HEK293 (cell line): Measurements from ENCODE around the gene EIF5A2.
A peak's percentile ranks its signal among the peaks of the same experiment; 100 is the strongest.

Experiments
- CTCF ChIA-PET: fragments of 350-600 bp; formaldehyde crosslinking; extraction: SDS; loops from one replicate; lab custom pipeline; 2021; ENCODE audit warnings: antibody characterized with exemption; lab: Yijun Ruan, JAX
- POLR2A ChIA-PET: fragments of 300-600 bp; formaldehyde crosslinking; extraction: SDS; loops from one replicate; lab custom pipeline; 2020; ENCODE audit warnings: antibody characterized with exemption, inconsistent platforms; lab: Yijun Ruan, JAX
- H3K27ac ChIP-seq: fragments of 200-500 bp; sonication (Bioruptor generic); 2 replicates; pipeline ENCODE4 v1.5.1; 2014; ENCODE audit warnings: low read depth, low read length, control low read depth, inconsistent platforms; ENCODE audit errors: extremely low read depth
- H3K36me3 ChIP-seq, 2 experiments: fragments of 200-500 bp in 1 of 2; sonication (Bioruptor generic) in 1 of 2; 1 replicate in 1 of 2; 2 replicates in 1 of 2; pipeline ENCODE4 v1.5.1; 2014 to 2017; ENCODE audit warnings: inconsistent platforms in 2 of 2, low read length in 2 of 2; ENCODE audit not compliant: control insufficient read depth in 2 of 2, insufficient read depth in 1 of 2
- H3K4me1 ChIP-seq: fragments of 200-500 bp; sonication (Bioruptor generic); 2 replicates; pipeline ENCODE4 v1.5.1; 2014; ENCODE audit warnings: mild to moderate bottlenecking, low read length, inconsistent platforms; ENCODE audit not compliant: control insufficient read depth, insufficient read depth
- H3K4me3 ChIP-seq: 2 replicates; pipeline ENCODE4 v1.5.1; 2011; ENCODE audit warnings: low read depth, mild to moderate bottlenecking, control low read depth, low read length, moderate library complexity
- H3K9me3 ChIP-seq: fragments of 200-500 bp; sonication (Bioruptor generic); 2 replicates; pipeline ENCODE4 v1.5.1; 2014; ENCODE audit warnings: low read depth, low read length, inconsistent platforms; ENCODE audit not compliant: control insufficient read depth, insufficient read depth
- PRDM1 ChIP-seq: fragments of 450-650 bp; formaldehyde crosslinking; IDR thresholded peaks from 2 replicates; pipeline ENCODE4; 2016; ENCODE audit warnings: missing biosample characterization, missing genetic modification characterization
- SCRT1 ChIP-seq: fragments of 450-650 bp; formaldehyde crosslinking; IDR thresholded peaks from 2 replicates; pipeline ENCODE4 v1.5.1; 2016; ENCODE audit warnings: missing biosample characterization, missing genetic modification characterization, borderline replicate concordance
- TRIM28 ChIP-seq: IDR thresholded peaks from 2 replicates; pipeline ENCODE4 v1.6.1; 2011; ENCODE audit warnings: low read length, control low read depth, borderline replicate concordance
- ZBTB11 ChIP-seq: fragments of 450-650 bp; formaldehyde crosslinking; conservative IDR thresholded peaks from 2 replicates; pipeline ENCODE4 v1.5.1; 2016; ENCODE audit warnings: low read depth, missing biosample characterization, missing genetic modification characterization
- ZNF112 ChIP-seq: fragments of 450-650 bp; formaldehyde crosslinking; IDR thresholded peaks from 2 replicates; pipeline ENCODE4 v1.5.0; 2017; ENCODE audit warnings: missing biosample characterization, missing genetic modification characterization
- ZNF157 ChIP-seq: fragments of 450-650 bp; formaldehyde crosslinking; IDR thresholded peaks from 2 replicates; pipeline ENCODE4 v1.5.1; 2016; ENCODE audit warnings: missing biosample characterization, missing genetic modification characterization
- ZNF223 ChIP-seq: fragments of 450-650 bp; formaldehyde crosslinking; IDR thresholded peaks from 2 replicates; pipeline ENCODE4 v1.5.1; 2016; ENCODE audit warnings: missing biosample characterization, missing genetic modification characterization
- ZNF274 ChIP-seq, 2 experiments: fragments of 200-500 bp in 1 of 2; fragments of 450-650 bp in 1 of 2; sonication (Bioruptor generic) in 1 of 2; formaldehyde crosslinking in 1 of 2; IDR thresholded peaks; 2 replicates each; pipeline versions ENCODE4 v1.5.1 to v1.6.1; 2014 to 2016; ENCODE audit warnings: borderline replicate concordance in 1 of 2, inconsistent platforms in 1 of 2, low read length in 1 of 2, missing biosample characterization in 1 of 2, missing genetic modification characterization in 1 of 2
- ZNF354C ChIP-seq: fragments of 450-650 bp; formaldehyde crosslinking; IDR thresholded peaks from 2 replicates; pipeline ENCODE4 v1.5.1; 2016; ENCODE audit warnings: missing biosample characterization, missing genetic modification characterization, low read depth, borderline replicate concordance
- ZNF404 ChIP-seq: fragments of 450-650 bp; formaldehyde crosslinking; IDR thresholded peaks from 2 replicates; pipeline ENCODE4 v1.5.1; 2017; ENCODE audit warnings: missing biosample characterization, missing genetic modification characterization
- ZNF48 ChIP-seq: fragments of 450-650 bp; formaldehyde crosslinking; IDR thresholded peaks from 2 replicates; pipeline ENCODE4 v1.5.1; 2016; ENCODE audit warnings: missing biosample characterization, missing genetic modification characterization
- ZNF514 ChIP-seq: fragments of 450-650 bp; formaldehyde crosslinking; IDR thresholded peaks from 2 replicates; pipeline ENCODE4 v1.5.1; 2016; ENCODE audit warnings: missing biosample characterization, missing genetic modification characterization
- ZNF610 ChIP-seq: fragments of 450-650 bp; formaldehyde crosslinking; IDR thresholded peaks from 2 replicates; pipeline ENCODE4 v1.5.1; 2016; ENCODE audit warnings: missing biosample characterization, missing genetic modification characterization, borderline replicate concordance
- ZNF629 ChIP-seq: fragments of 450-650 bp; formaldehyde crosslinking; IDR thresholded peaks from 2 replicates; pipeline ENCODE4 v1.5.1; 2017; ENCODE audit warnings: missing biosample characterization, missing genetic modification characterization
- ZNF692 ChIP-seq: fragments of 450-650 bp; formaldehyde crosslinking; IDR thresholded peaks from 2 replicates; pipeline ENCODE4 v1.5.1; 2016; ENCODE audit warnings: missing biosample characterization, missing genetic modification characterization
- ZNF791 ChIP-seq: fragments of 450-650 bp; formaldehyde crosslinking; IDR thresholded peaks from 2 replicates; pipeline ENCODE4 v1.5.1; 2016; ENCODE audit warnings: missing biosample characterization, missing genetic modification characterization

The EIF5A2 gene

GRCh38 chr3:170868577-170869238 lies 39.7 kb downstream of the EIF5A2 start:
- peaks cover 0 to 43% of the 10 kb centered on the region in 2 experiments; a peak in 2 of 3 replicates for H3K36me3 ChIP-seq
- ChIA-PET CTCF (no interaction called here), POLR2A (interaction anchor here (0.6 to 1.0 kb wide), 3 partner anchors 17 to 40 kb away, joined by 3 to 5 read pairs (median 4); partner anchors contain the start of gene EIF5A2)
- no peaks in the 10 kb centered on the region for H3K9me3 ChIP-seq
- peak overlapping the region; percentile 92 for H3K4me3 ChIP-seq
- no peaks in the 10 kb centered on the region for H3K4me1 ChIP-seq
- no peak for TF ChIP-seq TRIM28
- TF ChIP-seq ZNF610 (tag by site-specific recombination) = no peak
- no peak overlapping the region for H3K27ac ChIP-seq

- no peak for TF ChIP-seq ZNF157 (tag by site-specific recombination)
- TF ChIP-seq ZNF514 (tag by site-specific recombination) = no peak
- no peak for TF ChIP-seq ZNF791 (tag by site-specific recombination)
- POLR2A ChIA-PET = interaction anchor here (0.6 to 1.0 kb wide), 2 partner anchors 18 to 1575 kb away, joined by 3 to 5 read pairs; no protein-coding TSS in a partner anchor
- Histone ChIP-seq H3K9me3 (no peaks in the 10 kb centered on the region), H3K4me1 (no peaks in the 10 kb centered on the region), H3K36me3 (peaks cover 0 to 43% of the 10 kb centered on the region in 2 experiments; a peak in 2 of 3 replicates), H3K4me3 (no peak overlapping the region), H3K27ac (no peak overlapping the region)
- CTCF ChIA-PET = no interaction called here
Measured at GRCh38 chr3:170867143-170867937, 41.1 kb downstream of the EIF5A2 start.

- H3K36me3 ChIP-seq = peaks cover 0 to 43% of the 10 kb centered on the region in 2 experiments; a peak in 2 of 3 replicates
- ChIA-PET CTCF (interaction anchor here (1.8 kb wide), 1 partner anchor 18 kb away, joined by 5 read pairs; no protein-coding TSS in a partner anchor), POLR2A (no interaction called here)
- no peaks in the 10 kb centered on the region for H3K4me1 ChIP-seq
- no peak overlapping the region for H3K4me3 ChIP-seq
- no peaks in the 10 kb centered on the region for H3K9me3 ChIP-seq
- H3K27ac ChIP-seq = no peak overlapping the region
- TF ChIP-seq ZNF274 (IDR thresholded peaks at IDR 0.05; ENCODE audit: low read length) (no peak), ZNF274 (tag by site-specific recombination; IDR thresholded peaks at IDR 0.05; ENCODE audit: borderline replicate concordance) (no peak), ZNF48 (no peak), SCRT1 (tag by site-specific recombination) (no peak), ZNF354C (tag by site-specific recombination) (no peak), ZBTB11 (tag by site-specific recombination) (no peak), ZNF404 (no peak), ZNF629 (tag by site-specific recombination) (no peak), ZNF692 (tag by site-specific recombination) (no peak), ZNF223 (no peak), ZNF112 (no peak), PRDM1 (tag by site-specific recombination) (no peak)
- TF ChIP-seq, all 188 proteins: peak for 0
Measured at GRCh38 chr3:170866499-170866898, 41.9 kb downstream of the EIF5A2 start.
